Measurements from ENCODE around the gene NCKIPSD. TPM values are rescaled to one million over a fixed set of nuclear protein-coding genes. Genes with fewer than 3 reads are reported as not detected.
A peak's percentile ranks its signal among the peaks of the same experiment; 100 is the strongest.

NCKIPSD gene
- total RNA-seq, 1 experiment from 2014 or later: 39.2 TPM

GRCh38 chr3:48697952-48698351 is 12.2 kb upstream of the NCKIPSD start:
- DNase-seq (ENCODE audit: low read depth): no peak

GRCh38 chr3:48696601-48697000 is 10.9 kb upstream of the NCKIPSD start:
- no peak for DNase-seq (ENCODE audit: low read depth)

- no peak for DNase-seq (ENCODE audit: low read depth)
These were observed 10.4 kb upstream of the NCKIPSD start for GRCh38 chr3:48696156-48696555.

- DNase-seq (ENCODE audit: low read depth): no peak
These were observed 9.7 kb upstream of the NCKIPSD start for GRCh38 chr3:48695393-48695753.

GRCh38 chr3:48694610-48695392 is 9.1 kb upstream of the NCKIPSD start:
- peak; percentile 76 for DNase-seq (ENCODE audit: low read depth)

- DNase-seq (ENCODE audit: low read depth): no peak
These were observed 8.1 kb upstream of the NCKIPSD start for GRCh38 chr3:48693826-48694225.

- DNase-seq (ENCODE audit: low read depth): no peak
These were observed 6.8 kb upstream of the NCKIPSD start for GRCh38 chr3:48692551-48692950.

GRCh38 chr3:48690846-48691458 is 5.2 kb upstream of the NCKIPSD start:
- DNase-seq (ENCODE audit: low read depth): no peak

- no peak for DNase-seq (ENCODE audit: low read depth)
These were observed 3.7 kb upstream of the NCKIPSD start for GRCh38 chr3:48689384-48689783.

- no peak for DNase-seq (ENCODE audit: low read depth)
These were observed 3.0 kb upstream of the NCKIPSD start for GRCh38 chr3:48688737-48689075.

- no peak for DNase-seq (ENCODE audit: low read depth)
These were observed 2.5 kb upstream of the NCKIPSD start for GRCh38 chr3:48688032-48688736.

- no peak for DNase-seq (ENCODE audit: low read depth)
These were observed 1.5 kb upstream of the NCKIPSD start for GRCh38 chr3:48687220-48687678.

- DNase-seq (ENCODE audit: low read depth): no peak
These were observed 964 bp upstream of the NCKIPSD start for GRCh38 chr3:48686538-48687219.

GRCh38 chr3:48685293-48685602 is 467 bp downstream of the NCKIPSD start:
- no peak for DNase-seq (ENCODE audit: low read depth)

- no peak for DNase-seq (ENCODE audit: low read depth)
These were observed 1.1 kb downstream of the NCKIPSD start for GRCh38 chr3:48684480-48685143.

GRCh38 chr3:48684054-48684349 is 1.7 kb downstream of the NCKIPSD start:
- no peak for DNase-seq (ENCODE audit: low read depth)

GRCh38 chr3:48682786-48683185 is 2.9 kb downstream of the NCKIPSD start:
- no peak for DNase-seq (ENCODE audit: low read depth)

GRCh38 chr3:48681974-48682610 is 3.6 kb downstream of the NCKIPSD start:
- DNase-seq (ENCODE audit: low read depth): no peak

- no peak for DNase-seq (ENCODE audit: low read depth)
These were observed 4.2 kb downstream of the NCKIPSD start for GRCh38 chr3:48681541-48681880.

- DNase-seq (ENCODE audit: low read depth): no peak
These were observed 4.7 kb downstream of the NCKIPSD start for GRCh38 chr3:48680811-48681540.
